ENCODE data around the gene FGF18. TPM values are rescaled to one million over a fixed set of nuclear protein-coding genes. Genes with fewer than 3 reads are reported as not detected.

The FGF18 gene
- total and polyA plus RNA-seq, 2 of the 4 experiments (the other 2 are of a cell fraction), result 0.15 TPM; not detected in 1

GRCh38 chr5:171426680-171427079 is 7.2 kb downstream of the FGF18 start:
- Histone ChIP-seq H2AK5ac (ENCODE audit: low read depth, low read length) (no peak overlapping the region), H3K9me1 (ENCODE audit: insufficient read depth, low read length) (no peaks in the 10 kb centered on the region), H4K91ac (ENCODE audit: insufficient read depth, low read depth, low read length) (no peak overlapping the region), H2BK120ac (ENCODE audit: low read depth, low read length) (no peak overlapping the region), H3K23ac (ENCODE audit: low read depth, low read length) (no peak overlapping the region), H3K56ac (ENCODE audit: extremely low read depth, insufficient read depth, low read length) (no peak overlapping the region), H4K5ac (ENCODE audit: low read depth, low read length) (no peak overlapping the region), H3K4me3 (ENCODE audit: insufficient read depth, low read depth, low read length) (no peak overlapping the region), H3K4me2 (ENCODE audit: low read depth, low read length) (no peak overlapping the region), H4K8ac (ENCODE audit: low read depth in 2 of 2, low read length in 2 of 2) (no peak overlapping the region), H2BK15ac (ENCODE audit: low read depth, low read length) (no peak overlapping the region), H3K14ac (replicated peaks; ENCODE audit: low read depth, low read length) (no peak overlapping the region), H3K27ac (ENCODE audit: insufficient read depth, low read length) (no peak overlapping the region), H3K18ac (ENCODE audit: low read depth, low read length) (no peak overlapping the region), H3K36me3 (ENCODE audit: control insufficient read depth, insufficient read depth, low read length) (no peaks in the 10 kb centered on the region), H3K27me3 (ENCODE audit: control insufficient read depth, insufficient read depth, low read length) (no peaks in the 10 kb centered on the region), H3K4me1 (ENCODE audit: control insufficient read depth, insufficient read depth, low read length) (no peaks in the 10 kb centered on the region), H2BK5ac (ENCODE audit: low read depth, low read length, poor library complexity, severe bottlenecking) (no peak overlapping the region), H3K9ac (ENCODE audit: low read depth, low read length) (no peak overlapping the region), H2BK20ac (ENCODE audit: low read depth, low read length) (no peak overlapping the region), H3K79me1 (ENCODE audit: low read depth in 1 of 2, low read length in 2 of 2) (no peaks in the 10 kb centered on the region), H2AK9ac (replicated peaks; ENCODE audit: low read depth, low read length, poor library complexity) (no peak overlapping the region), H3K9me3 (ENCODE audit: control insufficient read depth, insufficient read depth, low read length) (no peaks in the 10 kb centered on the region), H3K4ac (ENCODE audit: low read depth, low read length) (no peak overlapping the region), H4K20me1 (ENCODE audit: insufficient read depth, low read length) (no peaks in the 10 kb centered on the region), H2AFZ (replicated peaks; ENCODE audit: low read length, poor library complexity) (no peak overlapping the region)
- no TSS peak for BruUV-seq (replicated peaks)
- ChIA-PET CTCF (no interaction called here), POLR2A (ENCODE audit: unreplicated experiment) (no interaction called here)
- in situ Hi-C loops (cut with MboI; ENCODE audit: low sequenced_read_pairs) (loop anchor here (25.0 kb wide), 1 partner anchor 436 kb away; no protein-coding TSS in a partner anchor), intact Hi-C loops (cut with micrococcal nuclease) (no loop called here), dilution Hi-C loops (cut with HindIII; ENCODE audit: low sequenced_read_pairs, unreplicated experiment) (no loop called here)
- 100% methylated on average over 3 of the region's 9 CpGs; no CpG with 5 or more reads in 1 of the 2 experiments for WGBS, 2 experiments (ENCODE audit: extremely low coverage in 2 of 2, insufficient read length in 1 of 2)
- TF ChIP-seq RAD21 (IDR thresholded peaks at IDR 0.05; ENCODE audit: low read length) (no peak), RFX5 (IDR thresholded peaks at IDR 0.05; ENCODE audit: low read depth, low read length) (no peak), ELK1 (IDR thresholded peaks at IDR 0.05; ENCODE audit: borderline replicate concordance, low read depth, low read length) (no peak), SMC3 (IDR thresholded peaks at IDR 0.05; ENCODE audit: low read depth, low read length) (no peak), MXI1 (IDR thresholded peaks at IDR 0.05; ENCODE audit: borderline replicate concordance, low read depth, low read length) (no peak), MAZ (IDR thresholded peaks at IDR 0.05; ENCODE audit: borderline replicate concordance, low read depth, low read length) (no peak), CTCF (conservative IDR thresholded peaks at IDR 0.05; ENCODE audit: low read depth, low read length) (no peak)
- TF ChIP-seq, protein P1, sequence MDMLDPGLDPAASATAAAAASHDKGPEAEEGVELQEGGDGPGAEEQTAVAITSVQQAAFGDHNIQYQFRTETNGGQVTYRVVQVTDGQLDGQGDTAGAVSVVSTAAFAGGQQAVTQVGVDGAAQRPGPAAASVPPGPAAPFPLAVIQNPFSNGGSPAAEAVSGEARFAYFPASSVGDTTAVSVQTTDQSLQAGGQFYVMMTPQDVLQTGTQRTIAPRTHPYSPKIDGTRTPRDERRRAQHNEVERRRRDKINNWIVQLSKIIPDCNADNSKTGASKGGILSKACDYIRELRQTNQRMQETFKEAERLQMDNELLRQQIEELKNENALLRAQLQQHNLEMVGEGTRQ (IDR thresholded peaks at IDR 0.05; ENCODE audit: low read depth, low read length), result no peak
- ATAC-seq (ENCODE audit: low read depth), result no peak
- DNase-seq, result no peak
